GM19397 (cell line): Measurements from ENCODE around the gene MAML2.
A peak's percentile ranks its signal among the peaks of the same experiment; 100 is the strongest.

ENCODE experiments used
- ATAC-seq: cut with Tn5 transposase; IDR thresholded peaks from one replicate; pipeline ENCODE4 v1.9.1; 2021; ENCODE audit warnings: mild to moderate bottlenecking, moderate library complexity; ENCODE audit not compliant: unreplicated experiment

Gene MAML2

DNA sequence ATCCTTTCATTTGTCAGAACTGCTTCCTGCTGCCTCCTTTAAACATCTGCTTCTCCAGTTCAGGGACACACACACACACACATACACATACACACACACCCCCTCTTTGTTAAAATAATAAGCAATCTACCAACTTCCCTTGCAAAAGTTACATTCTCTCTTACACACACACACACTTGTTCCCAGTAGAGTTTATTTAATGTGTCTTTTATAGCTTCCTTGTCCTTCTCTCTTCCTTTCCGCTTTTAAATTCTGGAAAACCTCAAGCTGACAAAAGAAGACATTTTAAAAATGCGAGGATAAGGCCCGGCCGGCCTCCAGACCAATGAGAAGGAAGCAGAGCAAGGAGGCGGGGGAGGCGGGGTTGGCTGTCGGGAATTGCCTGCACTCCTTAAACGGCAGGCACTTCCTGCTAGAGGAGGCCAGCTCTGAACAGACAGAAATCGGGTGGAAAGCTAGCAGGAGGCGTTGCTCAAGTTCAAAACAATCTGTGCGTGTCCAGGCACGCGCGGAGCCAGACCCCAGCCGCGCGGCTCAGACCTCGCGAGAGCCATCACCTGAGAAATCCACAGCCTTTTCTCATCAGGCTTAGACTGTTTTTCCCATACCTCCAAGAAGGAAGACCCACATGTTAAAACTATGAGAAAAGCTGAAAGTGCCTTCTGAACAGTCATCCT, 99.9 kb downstream of the MAML2 start:
- peak; percentile 96 for ATAC-seq

DNA sequence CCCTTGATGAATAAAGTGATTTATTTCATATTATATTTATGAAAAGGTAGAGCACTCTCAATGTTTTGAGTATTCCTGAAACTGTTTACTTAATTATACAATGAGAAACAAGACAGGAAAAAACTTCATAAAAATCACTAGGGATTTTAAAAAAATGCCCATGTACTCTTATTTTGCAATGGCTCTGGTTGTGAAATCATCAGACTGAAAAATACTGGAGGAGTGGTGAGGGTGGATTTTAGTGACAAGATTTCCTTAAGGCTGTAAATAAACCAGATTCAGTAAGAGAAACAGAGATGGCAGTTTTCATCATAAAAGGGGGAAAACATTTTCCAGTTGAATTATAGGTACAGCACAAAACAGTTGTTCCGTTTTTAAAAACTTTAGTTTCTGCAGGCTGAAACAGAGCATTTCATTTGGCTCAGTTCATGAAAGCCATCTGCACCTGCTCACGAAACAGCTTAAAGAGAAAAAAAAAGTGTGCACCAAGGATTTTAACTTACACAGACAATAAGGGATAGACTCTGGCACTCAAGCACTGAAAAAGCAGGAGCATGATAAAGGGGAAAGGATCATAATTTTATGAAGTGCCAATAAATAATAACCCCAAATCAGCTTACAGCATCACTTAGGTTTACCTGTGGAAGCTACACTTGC, 100.7 kb downstream of the MAML2 start:
- ATAC-seq: no peak

DNA sequence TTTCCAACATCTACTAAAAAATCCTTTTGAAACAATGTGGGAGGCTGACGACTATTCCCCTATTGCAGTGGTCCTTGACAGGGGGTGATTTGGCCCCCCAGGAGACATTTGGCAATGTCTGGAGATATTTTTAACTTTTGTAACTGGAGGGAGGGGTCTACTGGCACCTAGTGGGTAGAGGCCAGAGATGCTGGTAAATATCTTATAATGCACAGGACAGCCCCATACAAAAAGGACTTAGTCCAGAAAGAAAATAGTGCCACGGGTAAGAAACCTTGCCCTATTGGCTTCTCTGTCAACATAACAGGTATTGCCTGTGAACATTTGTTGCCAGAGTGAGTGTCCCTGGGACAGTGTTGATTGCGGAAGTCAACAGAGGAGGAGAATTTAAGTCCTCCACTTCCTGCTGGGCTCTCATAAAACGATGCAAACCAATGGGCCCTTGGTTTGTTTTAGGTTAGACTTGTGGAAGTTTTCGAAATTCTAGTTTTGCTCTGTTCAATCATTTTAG, 101.6 kb downstream of the MAML2 start:
- ATAC-seq: no peak

DNA sequence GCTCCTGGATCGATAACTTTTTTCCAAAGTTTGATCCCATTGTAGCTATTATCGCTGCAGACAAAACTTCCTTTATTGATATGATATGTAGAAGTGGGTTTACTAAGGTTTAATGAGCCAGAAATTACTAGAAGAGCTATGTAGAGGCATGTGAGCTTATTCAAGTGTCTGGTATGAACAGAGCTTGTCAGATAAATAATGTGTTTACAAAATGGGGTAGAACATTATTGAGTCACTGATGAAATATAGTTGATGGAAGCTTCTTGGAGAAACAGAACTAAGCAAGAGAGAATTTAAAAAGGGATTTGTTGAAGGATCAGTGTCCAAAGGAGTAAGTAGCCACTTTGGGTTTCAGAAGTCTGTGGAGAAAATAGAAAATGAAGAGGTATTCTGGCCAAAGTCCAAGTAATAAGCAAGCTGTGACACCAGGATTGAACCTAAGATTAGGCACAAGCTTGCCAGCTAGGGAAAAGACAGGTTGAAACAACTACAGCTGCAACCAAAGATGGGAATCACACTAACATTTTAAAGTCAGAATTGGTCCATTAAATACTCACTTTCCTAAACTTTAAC, 104.3 kb downstream of the MAML2 start:
- no peak for ATAC-seq

DNA sequence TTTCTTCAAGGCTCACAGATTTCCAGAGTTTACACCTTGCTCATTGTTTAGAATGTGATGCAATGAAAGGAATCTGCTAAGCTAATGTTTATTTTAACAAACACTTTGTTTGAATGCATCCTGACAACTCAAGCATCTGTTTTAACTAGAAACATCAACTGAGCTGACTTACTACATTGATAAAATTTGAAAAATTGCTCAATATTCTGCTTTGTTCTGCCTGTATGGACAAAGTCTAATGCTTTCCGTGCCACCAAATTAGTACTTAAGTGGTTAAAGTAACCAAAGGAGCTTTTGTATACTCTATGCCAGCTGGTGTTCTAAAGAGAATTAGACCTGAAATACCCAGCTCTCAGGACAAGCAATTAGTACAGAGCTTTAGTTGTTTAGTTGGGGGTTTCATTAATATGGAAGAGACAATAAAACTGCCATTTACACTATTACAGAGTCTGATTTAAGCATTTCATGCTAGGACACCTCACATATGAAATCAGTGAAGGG, 105.2 kb downstream of the MAML2 start:
- no peak for ATAC-seq

DNA sequence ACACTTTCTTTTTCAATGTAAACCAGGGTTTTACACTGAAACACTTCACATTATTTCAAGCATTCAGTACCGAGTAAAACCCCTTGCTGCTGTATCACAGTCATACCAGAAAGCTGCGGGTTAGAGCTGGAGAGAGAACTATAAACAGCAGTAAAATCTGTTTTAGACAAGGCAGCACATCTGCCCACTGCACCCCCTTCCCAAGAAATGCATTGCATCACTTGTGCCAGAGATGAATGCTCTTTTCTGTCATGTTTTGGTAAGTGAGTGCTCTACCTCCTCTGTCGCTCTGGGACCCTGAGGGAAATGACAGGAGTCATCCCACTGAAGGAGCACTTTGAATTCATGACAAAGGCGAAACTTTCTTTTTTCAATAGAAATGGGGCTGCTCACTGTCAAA, 107.2 kb downstream of the MAML2 start:
- peak; percentile 80 for ATAC-seq

DNA sequence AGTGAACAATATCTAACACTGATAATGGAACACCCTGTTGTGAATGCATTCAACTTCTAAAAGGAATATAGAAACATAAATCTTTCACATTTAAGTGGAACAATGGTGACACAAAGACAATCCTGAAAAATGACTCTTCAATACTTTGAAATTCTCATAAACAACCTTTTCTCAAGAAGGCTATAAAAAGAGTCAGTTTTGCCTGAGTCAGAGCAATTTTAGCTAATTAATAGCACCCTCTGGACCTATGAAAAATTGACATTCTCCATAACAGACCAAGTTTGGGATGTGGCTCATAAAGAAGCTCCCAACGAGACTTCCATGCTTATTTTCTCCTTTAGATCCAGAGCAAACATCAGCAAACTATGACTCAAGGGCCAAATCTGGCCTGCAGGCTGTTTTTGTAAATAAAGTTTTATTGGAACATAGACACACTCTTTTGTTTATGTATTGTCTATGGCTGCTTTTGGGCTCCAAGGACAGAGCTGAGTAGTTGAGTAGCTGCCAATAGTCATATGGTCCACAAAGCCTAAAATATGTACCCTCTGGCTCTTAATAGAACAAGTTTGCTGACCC, 108.0 kb downstream of the MAML2 start:
- ATAC-seq: no peak

DNA sequence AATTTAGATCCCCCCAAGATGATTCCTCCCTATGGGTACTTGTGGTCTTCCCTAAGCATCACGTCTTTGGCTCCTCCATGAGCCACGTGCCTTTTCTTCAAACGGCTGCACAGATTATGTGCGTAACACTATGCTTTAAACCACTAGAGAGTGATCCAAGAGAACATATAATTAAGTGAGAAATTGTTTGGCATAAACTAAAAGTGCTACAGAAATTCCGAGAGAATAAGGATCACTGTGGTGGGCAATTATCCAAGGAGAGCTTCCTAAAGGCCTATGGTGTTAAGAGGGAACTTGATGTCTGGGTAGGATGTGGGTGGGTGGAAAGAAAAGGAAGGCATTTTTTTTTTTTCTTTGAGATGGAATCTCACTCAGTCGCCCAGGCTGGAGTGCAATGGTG, 110.9 kb downstream of the MAML2 start:
- no peak for ATAC-seq

DNA sequence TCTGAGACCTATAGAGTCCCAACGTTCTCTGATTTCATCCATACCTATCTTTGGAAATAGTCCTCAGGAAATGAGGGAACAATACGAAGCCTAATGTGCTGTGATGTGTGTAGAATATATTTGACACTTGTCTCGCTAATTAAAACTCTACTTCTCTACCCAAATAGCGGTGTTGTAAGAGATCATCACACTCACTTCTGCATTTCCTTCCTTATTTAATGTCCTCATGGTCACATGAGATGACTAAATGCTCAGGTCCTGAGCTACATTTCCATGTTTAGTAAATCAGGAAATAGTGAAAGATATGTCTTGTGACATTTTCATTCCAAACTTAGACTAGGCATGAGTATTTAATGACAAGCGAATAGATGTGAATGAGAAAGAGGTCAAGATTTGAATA, 112.3 kb downstream of the MAML2 start:
- no peak for ATAC-seq

DNA sequence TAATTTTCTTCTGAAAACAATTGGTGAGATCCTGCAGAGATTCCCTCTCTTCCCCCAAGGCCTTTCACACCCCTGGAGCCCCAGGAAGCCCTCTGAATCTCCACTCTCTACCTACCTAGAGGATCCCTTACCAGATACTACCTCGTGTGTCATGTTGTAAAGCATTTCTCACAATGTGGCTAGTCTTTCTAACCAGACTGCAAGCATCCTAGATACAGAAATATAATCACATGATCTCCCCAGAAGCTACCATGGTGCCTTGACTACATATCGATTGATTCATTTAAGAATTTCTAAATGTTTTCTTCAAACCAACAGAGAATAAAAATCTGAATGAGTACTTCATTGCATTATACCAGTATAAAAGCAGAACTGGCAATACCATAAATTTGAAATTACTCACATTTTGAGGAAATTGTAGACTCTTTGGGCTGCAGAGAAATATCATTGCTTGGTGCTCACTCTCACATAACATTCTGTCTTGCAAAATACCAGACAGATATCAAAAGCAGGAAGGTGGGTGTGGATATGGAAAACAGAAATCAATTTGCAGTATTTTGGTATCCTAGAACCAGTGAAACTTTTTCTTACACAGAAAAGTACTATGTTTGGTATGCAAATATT, 113.5 kb downstream of the MAML2 start:
- no peak for ATAC-seq

DNA sequence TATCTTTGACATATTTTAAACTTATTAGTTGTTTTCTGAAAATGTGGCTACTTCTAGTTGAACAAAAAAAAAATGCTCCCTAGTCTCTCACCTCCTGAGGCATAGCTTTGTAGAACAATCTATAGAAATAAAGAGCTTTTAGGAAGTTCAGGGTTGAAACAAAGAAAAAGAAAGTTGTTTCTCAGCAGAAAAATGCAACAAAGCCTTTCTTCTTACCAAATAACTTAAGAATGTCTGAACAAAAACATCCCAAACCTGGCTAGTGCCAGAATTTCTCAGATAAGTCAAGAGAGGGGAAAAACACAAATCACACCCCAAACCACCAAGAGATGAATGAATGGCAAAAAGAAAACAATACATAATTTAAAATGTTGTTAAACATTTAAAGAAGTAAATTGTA, 114.1 kb downstream of the MAML2 start:
- ATAC-seq: no peak

DNA sequence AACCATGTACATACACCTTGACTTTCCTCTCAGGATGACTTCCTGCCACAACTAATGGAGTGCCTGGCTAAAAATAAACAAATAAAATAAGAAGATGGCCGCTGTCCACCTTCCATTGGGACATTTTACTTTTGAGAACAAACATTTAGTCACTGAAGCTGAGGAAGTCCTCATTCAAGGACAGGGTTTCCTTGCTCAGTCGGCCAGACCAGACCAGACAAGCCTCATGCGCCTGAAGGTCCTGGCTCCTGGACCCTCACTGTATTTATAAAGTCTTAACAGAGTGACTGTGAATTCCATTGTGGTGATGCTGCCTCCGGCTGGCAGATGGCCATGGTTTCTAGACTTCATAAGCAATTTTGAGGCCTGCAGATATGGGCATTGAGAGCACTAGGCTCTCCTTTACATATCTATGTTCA, 114.5 kb downstream of the MAML2 start:
- ATAC-seq: no peak

DNA sequence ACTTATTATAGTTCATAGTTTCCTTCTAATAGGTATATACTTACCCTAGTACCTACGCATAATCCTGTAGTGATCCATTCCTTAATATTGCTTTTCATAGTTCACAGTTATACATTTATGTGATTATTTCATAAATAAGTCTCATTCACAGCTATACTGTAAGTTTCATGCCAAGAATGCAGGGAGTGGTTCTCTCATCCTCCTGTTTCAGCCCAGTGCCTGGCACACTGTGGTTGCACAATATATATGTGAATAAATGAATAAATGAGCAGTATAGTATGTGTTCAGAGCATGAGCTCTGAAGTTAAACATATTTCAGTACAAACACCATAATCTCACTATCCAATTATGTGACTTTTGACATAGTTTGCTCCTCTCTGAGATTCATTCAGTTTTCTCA, 115.8 kb downstream of the MAML2 start:
- ATAC-seq: no peak

DNA sequence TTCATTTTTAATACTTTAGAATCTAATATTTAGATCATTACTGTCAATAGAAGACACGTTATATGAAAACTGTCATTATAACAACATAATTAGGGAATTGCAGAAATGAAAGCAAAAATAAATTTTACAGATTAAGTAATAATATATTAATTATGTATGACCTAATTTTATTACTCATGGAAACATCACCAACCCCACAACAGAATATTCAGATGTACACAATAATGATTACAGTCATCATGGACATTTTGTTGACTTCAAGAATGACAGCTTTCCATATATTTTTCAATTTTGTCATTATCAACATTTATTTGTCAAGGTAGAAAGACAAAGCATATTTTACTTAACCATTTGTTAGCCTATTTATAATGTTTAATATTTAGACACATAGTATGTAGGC, 119.9 kb downstream of the MAML2 start:
- ATAC-seq: no peak

DNA sequence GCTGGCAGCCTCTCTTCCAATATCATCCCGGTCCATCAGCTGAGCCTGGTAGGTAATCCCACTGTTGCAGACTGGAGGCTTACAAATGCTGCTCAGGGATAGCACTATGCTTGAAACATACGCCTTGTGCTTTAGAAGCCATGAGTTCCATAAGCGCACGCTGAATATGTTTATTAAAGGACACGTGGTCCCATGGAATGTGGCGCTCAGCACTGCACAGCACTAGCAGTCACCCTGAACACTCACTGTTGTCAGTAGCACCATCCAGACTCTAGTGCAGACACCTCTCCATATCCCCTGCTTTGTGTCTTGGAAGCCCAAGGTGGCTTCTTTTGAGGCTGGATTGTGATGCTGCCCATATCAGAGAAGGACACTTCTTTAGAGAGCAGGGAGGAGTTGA, 120.9 kb downstream of the MAML2 start:
- ATAC-seq: no peak

DNA sequence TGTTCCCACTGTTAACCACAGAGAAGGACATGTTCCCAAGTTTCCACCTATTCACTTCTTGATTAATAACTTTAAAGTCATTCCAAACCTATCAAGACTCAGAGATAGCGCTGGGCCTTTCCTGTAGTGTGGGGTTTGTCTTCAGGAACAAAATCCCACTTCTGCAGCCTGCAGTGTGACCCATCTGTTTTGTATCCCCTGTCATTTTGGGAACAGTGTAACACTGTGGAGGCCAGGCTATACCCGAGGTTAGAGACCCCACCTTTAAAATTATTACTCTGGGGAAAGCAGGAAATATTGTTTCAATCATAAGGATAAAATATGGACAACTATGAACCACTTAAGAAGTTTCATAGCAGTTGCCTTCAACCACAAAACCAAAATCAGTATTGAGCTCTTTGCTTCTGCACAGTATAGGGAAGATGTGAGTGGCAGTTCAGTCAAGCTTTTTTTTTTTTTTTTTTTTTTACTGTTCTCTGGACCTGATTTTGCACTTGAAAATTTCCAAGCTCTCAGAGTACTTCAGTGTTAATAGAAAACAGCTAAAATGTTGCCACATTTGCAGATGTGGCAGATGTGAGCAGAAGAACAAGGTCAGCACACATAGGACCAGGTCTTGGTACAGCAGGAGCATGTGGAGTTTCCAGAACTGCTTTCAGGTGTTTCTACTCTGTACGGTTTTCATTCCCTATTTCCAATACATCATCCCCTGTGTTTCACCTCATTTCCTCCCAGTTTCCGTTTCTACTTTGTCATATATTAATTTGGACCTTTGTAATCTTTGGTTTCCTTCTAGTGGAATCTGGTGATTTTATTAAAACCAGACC, 121.5 kb downstream of the MAML2 start:
- ATAC-seq: no peak

DNA sequence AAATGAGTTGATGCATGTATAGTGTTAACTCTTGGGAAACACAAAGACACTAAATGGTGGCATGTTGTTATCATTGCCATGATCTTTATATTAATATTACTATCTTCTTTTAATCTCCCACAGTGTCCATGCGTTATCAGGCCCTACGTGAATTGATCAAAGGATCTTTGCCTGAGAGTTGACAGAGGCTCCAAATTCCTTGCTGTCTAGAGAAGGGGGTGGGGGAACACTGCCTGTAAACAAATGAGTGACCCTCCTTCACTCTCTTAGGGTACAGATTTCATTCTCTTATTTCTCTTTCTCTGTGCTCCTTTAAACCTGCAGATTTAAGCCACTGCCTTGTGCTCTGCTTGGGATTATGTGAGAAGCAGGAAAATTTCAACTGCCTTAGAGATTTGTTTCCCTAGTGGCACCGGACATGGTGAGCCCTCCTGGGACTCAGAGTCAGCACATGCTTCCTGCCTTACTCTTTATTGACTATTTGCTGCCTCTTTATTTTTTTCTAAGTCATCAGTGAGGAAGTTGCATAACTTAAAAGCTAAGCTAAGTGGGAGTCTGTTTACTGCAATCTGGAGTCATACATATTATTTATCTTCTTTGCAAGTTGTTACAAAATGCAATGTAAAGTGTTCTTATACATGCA, 122.9 kb downstream of the MAML2 start:
- no peak for ATAC-seq

DNA sequence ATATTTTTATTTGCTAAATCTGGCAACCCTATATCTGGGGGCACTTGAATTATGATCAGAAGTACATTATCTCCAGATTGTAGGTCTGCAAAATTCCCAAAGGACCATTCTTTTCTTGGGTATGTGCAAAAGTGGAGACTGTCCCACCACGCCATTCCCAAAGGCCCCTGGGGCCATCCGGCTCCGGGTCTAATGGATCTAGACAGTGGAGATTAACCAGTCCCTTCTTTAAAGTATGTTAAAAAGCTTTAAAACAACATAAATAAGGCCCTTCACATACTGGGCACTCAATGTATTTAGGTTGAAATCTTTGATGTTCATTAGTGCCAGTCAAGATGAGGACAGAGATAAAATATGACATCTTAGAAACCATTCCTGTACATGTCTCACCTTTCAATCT, 124.1 kb downstream of the MAML2 start:
- no peak for ATAC-seq

DNA sequence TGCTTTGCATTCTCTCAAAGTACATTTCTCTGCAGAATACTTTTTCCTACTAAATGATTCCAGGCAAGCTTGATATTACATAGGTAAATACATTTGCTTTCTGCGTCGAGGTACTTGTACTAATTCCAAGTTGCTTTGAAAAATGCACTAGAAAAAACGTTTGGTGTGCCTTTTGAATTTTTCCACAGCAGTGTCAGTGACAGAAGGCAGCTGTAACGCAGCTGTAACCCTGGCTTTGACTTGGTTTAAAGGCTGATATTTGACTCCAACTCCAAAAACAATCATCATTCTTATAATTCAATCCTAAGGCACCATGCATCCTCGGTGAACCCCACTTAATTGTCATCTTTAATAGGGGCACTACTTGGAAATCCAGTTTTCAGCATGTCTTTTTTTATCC, 125.0 kb downstream of the MAML2 start:
- no peak for ATAC-seq

DNA sequence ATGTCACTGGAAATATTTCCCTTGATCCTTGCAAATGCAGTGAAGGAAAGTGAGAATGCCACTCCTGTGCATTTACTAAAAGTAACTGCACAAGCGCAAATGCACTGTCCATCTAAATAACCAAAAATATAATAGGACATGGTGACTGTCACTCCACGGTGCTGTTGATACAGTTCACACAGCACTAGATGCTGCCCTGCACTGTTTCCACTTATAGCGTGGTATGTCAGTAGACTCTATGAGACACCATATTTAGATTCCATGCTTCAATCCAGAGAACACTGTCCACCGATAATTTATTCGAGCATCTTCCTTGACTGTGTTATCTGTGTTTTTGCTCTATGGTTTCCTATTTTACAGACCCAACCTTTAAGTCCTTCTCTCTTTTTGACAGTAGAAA, 125.8 kb downstream of the MAML2 start:
- no peak for ATAC-seq
